ENCODE data around the gene HOGA1. TPM values are rescaled to one million over a fixed set of nuclear protein-coding genes. Genes with fewer than 3 reads are reported as not detected.

Gene HOGA1
- not detected for polyA plus RNA-seq (2012; ENCODE audit: insufficient read depth, insufficient read length)

- DNase-seq (ENCODE audit: low read depth, low spot score): no peak
These were observed at the start of gene HOGA1 for GRCh38 chr10:97584060-97584797. HOGA1 (plus strand) TSS chr10:97584389; CDS start chr10:97584704, 315 bp downstream.

DNA sequence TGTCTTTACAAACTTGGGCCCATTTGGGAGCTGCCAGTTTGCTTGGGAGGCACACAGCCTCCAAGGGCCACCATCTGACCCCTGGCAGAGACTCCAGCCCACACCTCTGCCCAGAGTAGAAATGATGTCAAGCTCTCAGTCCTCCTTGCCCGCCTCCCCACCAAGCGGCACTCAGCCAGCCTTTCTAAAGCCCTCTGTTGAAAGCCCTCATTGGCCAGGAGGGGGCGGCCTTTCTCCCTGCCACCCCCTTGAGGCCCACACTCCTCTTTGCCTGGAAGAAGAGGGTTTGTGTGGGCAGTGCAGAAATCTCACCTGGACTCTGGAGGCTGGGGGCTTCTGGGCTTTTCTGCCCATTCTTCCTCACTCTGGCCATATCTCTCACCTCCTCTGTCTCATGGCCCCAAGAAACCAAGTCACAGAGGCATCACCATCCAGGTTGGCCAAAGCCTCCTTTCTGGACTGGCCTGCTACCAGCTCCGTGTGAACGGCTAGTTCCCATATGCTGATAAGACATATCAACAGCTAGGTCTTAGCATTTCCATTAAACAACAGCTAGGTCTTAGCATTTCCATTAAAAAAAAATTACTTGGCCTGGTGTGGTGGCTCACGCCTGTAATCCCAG lies 49.3 kb upstream of the HOGA1 start:
- H3K4me3 ChIP-seq (ENCODE audit: low read length): no peak overlapping the region
- no peak for DNase-seq (ENCODE audit: low read depth, low spot score)

More at GRCh38 chr10:97584060-97584797, at the start of gene HOGA1:
- no peak within 1 kb of the TSS for H3K4me3 ChIP-seq (ENCODE audit: low read length)

- no peak for DNase-seq (ENCODE audit: low read depth, low spot score)
- H3K4me3 ChIP-seq (ENCODE audit: low read length): no peak overlapping the region
These were observed 46.9 kb upstream of the HOGA1 start for GRCh38 chr10:97537186-97537869.

DNA sequence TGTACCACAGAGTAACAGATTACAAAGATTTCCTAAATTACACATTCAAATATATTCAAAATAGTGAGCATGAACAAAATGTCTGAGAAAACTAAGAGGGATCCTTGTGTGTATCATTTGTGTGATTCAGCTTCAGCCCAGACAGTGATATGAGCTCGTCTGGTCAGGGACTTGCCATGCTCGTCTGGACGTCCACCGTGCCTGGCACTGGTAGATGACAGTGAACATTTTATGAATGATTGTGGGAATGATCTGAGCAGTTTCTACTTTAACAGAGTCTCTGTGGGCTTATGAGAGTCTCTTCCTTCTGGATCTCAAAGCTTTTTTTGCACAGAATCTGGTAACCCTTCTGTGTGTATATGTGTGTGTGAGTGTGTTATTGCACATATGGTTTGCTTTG lies 45.8 kb upstream of the HOGA1 start:
- H3K4me3 ChIP-seq (ENCODE audit: low read length): no peak overlapping the region
- DNase-seq (ENCODE audit: low read depth, low spot score): no peak

- no peak for DNase-seq (ENCODE audit: low read depth, low spot score)
- no peak overlapping the region for H3K4me3 ChIP-seq (ENCODE audit: low read length)
These were observed 45.4 kb upstream of the HOGA1 start for GRCh38 chr10:97538839-97539238.

DNA sequence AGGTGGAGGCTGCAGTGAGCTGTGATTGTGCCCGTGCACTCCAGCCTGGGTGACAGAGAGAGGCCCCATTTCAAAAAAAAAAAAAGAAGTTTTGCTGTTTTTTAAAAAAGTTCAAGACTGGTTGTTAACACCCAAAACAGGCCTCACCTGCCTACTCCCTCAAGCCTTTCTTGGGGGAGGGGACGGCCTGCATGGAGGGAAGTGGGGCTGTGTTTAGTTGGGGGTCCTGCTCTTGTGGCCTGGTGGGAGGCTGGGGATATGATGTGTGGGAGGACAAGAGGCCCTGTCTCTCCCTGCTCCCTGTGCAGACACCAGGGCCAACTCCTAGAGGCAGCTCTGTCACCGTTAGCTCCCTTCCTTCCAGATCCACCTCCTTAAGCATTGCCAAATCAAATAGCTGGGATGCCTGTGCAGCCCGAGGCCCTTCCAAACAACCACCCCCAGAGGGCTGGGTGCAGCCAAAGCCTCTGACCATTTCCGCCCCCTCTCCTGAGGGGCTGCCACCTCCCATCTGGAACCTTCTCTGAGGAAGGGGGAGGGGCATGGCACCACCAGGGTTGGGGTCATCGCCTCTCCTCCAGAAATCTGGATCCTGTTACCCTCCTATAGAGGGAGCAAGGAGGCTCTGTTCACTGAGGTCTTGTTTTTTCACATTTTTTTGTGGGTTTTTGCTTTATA lies 44.5 kb upstream of the HOGA1 start:
- no peak overlapping the region for H3K4me3 ChIP-seq (ENCODE audit: low read length)
- DNase-seq (ENCODE audit: low read depth, low spot score): no peak

DNA sequence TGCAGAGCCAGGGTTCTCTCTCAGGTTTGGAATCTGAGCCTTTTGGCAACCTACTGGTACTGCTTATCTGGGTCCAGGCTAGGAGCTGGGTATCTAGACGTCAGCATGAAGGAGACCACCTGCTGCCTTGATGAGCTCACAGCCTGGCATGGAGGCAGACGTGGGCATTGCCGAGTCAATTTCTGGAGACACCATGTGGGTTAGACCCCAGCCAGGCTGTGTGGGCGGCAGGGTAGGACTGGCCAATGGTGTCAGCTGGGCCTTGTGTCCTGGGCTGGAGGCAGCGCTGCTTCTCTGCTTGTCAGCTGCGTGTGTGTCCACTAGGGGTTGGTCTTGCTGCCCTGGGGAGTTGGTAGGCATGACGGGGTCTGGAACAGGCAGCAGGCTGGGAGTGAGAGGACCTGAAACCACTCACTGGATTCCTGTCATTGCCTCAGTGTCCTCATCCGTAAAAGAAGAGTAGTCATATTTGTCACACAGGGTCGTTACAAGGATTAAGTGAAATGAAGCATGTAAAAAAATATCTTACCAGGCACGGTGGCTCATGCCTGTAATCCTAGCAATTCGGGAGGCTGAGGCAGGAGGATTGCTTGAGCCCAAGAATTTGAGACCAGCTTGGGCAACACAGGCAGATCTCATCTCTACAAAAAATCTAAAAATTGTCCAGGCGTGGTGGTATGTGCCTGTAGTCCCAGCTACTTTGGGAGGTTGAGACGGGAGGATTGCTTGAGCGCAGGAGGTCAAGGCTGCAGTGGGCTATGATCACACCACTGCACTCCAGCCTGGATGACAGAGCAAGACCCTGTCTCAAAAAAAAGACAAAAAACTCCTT lies 43.3 kb upstream of the HOGA1 start:
- no peak for DNase-seq (ENCODE audit: low read depth, low spot score)
- H3K4me3 ChIP-seq (ENCODE audit: low read length): no peak overlapping the region

DNA sequence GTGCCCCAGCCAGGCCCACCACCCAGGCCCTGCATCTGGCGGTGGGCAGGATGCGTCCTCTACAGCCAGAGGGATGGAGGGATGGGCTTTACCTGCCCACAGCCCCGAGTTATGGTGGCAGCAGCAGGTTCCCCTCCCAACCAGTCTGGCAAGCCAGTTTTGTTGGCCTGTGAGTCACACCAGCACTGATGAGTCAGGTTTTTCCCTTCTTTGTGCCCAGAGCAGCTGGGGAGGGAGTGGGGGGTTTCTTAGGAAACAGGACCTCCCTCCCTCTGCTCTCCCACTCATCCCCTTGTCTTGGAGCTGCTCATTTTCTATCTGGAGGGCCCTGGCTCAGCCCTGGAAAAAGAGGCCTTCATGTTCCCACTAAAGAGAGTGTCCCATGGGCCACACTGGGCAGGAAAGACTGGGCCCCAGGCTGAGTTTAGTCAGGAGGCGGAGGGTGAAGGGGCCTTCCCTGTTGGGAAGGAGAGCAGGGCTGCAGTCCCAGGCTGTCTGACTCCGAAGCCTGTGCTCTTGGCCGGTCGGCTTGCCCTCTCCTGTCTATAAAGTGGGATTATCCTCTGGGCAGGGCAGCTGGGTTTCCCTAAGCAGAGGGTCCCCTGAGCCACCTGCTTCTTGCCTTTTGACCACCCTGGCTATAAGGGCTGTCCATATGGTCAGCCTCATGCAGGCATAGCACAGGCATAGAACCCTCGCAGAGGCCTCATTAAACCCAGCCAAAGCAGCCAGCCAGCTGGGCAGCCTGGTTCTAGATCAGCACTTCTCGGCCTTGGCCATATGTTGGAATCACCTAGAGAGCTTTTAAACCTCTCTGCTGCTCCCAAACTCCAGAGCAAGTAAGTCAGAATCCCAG lies 41.8 kb upstream of the HOGA1 start:
- DNase-seq (ENCODE audit: low read depth, low spot score): no peak
- no peak overlapping the region for H3K4me3 ChIP-seq (ENCODE audit: low read length)

GRCh38 chr10:97543025-97543546 lies 41.1 kb upstream of the HOGA1 start:
- DNase-seq (ENCODE audit: low read depth, low spot score): no peak
- H3K4me3 ChIP-seq (ENCODE audit: low read length): no peak overlapping the region

- DNase-seq (ENCODE audit: low read depth, low spot score): no peak
- no peak overlapping the region for H3K4me3 ChIP-seq (ENCODE audit: low read length)
These were observed 37.5 kb upstream of the HOGA1 start for GRCh38 chr10:97546456-97547270.

DNA sequence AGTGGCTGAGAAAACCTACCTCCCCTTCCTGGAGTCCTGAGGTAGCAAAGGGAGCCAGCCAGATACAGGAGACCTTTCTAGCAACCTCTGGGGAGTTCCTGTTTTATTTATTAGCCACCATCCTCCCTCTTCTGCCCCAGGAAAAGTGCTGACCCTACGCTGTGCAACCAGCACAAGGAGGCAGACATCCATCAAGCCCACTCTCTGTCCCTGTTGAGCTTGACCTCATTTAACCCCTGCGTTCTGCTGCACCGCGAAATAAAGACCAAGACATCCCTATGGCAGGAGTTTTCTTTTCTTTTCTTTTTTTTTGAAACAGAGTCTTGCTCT lies 37.0 kb upstream of the HOGA1 start:
- no peak for DNase-seq (ENCODE audit: low read depth, low spot score)
- H3K4me3 ChIP-seq (ENCODE audit: low read length): no peak overlapping the region

DNA sequence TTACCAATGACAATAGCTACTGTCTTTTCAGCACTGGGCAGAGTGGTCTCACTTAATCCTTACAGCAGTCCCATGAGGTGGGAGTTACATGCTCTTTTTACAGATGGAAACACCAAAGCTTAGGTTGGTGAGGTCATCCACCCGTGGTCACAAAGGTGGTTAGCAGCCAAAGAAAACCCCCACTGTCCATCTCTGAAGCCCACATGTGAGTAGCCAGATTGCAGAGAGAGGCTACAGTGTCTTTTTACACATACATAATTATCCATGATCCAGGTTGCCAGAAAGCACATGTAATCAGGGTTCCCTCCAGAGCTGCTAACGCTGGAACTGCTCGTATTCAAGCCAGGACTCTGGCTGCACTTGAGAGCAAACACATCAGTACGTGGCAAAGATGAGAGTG lies 36.2 kb upstream of the HOGA1 start:
- DNase-seq (ENCODE audit: low read depth, low spot score): no peak
- H3K4me3 ChIP-seq (ENCODE audit: low read length): no peak overlapping the region

DNA sequence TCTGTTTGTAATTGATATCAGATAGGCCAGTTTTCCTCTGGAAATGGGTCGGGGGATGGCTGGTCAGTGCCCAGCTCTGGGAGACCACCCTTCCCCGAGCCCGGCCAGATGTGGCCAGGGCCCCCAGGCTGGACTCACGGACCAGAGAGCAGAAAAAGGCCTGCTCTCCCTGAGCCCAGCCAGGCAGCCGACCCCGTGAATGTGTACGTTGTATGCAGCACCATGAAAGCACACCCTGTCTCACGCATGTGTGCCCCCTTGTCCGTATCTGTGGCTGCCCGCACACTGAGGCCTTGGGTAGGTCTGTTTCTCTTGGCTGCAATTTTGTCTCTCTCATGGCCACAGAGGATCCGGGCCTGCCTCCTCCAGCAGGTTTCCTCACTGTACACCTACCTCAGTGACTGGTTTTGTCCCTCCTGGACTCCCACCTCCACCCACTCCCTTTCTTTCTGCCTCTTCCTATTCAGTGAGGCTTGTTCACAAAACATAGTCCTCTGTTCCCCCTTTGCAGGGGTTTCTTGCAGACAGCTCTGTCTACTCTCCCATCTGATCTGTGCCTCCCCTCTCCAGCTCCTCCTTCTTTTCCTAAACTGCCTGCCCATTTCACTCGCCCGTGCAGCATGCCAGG lies 35.2 kb upstream of the HOGA1 start:
- no peak for DNase-seq (ENCODE audit: low read depth, low spot score)
- no peak overlapping the region for H3K4me3 ChIP-seq (ENCODE audit: low read length)

- no peak overlapping the region for H3K4me3 ChIP-seq (ENCODE audit: low read length)
- DNase-seq (ENCODE audit: low read depth, low spot score): no peak
These were observed 34.4 kb upstream of the HOGA1 start for GRCh38 chr10:97549587-97550322.

- H3K4me3 ChIP-seq (ENCODE audit: low read length): no peak overlapping the region
- no peak for DNase-seq (ENCODE audit: low read depth, low spot score)
These were observed 33.6 kb upstream of the HOGA1 start for GRCh38 chr10:97550336-97551149.
